Cardiac fibroblast (primary cell): ENCODE measurements around the gene RPL22.

Experiments used
- DNase-seq, 2 donors: peaks; one replicate each; pipeline versions ENCODE4 v3.0.0 to v3.0.0-alpha.2; 2010; ENCODE audit warnings: low read depth in 2 of 2
- H3K4me3 ChIP-seq, 2 donors: replicated peaks in 1 of 2; 1 replicate in 1 of 2; 2 replicates in 1 of 2; pipeline ENCODE4 v1.5.1; 2011; ENCODE audit warnings: low read depth in 2 of 2, low read length in 2 of 2, mild to moderate bottlenecking in 2 of 2, moderate library complexity in 1 of 2
- TF ChIP-seq, protein P1 (sequence below): IDR thresholded peaks from one replicate; pipeline ENCODE4 v1.5.1; 2011; ENCODE audit warnings: low read depth, mild to moderate bottlenecking, low read length, inconsistent platforms

Gene RPL22

DNA sequence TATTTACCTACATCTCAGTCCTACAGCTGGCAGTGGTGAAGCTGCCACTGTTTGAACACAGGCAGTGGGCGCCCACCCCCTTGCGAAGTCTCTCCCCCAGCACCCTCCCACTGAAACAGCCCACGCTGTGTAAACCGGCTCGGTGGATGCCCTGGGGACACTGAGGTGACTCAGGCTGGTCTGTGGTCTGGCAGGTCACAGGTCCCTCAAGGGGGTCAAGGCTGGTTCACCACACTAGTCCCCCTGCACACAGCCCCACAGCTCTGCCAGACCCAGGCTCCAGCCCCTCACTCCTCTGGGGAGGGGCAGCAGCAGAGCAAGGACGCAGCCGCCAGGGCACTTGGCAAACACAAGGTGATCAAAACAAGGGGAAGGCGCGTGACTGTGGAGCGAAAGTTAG, 26.8 kb downstream of the RPL22 start:
- H3K4me3 ChIP-seq: no peak overlapping the region
- DNase-seq: no peak
- TF ChIP-seq, protein P1, sequence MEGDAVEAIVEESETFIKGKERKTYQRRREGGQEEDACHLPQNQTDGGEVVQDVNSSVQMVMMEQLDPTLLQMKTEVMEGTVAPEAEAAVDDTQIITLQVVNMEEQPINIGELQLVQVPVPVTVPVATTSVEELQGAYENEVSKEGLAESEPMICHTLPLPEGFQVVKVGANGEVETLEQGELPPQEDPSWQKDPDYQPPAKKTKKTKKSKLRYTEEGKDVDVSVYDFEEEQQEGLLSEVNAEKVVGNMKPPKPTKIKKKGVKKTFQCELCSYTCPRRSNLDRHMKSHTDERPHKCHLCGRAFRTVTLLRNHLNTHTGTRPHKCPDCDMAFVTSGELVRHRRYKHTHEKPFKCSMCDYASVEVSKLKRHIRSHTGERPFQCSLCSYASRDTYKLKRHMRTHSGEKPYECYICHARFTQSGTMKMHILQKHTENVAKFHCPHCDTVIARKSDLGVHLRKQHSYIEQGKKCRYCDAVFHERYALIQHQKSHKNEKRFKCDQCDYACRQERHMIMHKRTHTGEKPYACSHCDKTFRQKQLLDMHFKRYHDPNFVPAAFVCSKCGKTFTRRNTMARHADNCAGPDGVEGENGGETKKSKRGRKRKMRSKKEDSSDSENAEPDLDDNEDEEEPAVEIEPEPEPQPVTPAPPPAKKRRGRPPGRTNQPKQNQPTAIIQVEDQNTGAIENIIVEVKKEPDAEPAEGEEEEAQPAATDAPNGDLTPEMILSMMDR: no peak

DNA sequence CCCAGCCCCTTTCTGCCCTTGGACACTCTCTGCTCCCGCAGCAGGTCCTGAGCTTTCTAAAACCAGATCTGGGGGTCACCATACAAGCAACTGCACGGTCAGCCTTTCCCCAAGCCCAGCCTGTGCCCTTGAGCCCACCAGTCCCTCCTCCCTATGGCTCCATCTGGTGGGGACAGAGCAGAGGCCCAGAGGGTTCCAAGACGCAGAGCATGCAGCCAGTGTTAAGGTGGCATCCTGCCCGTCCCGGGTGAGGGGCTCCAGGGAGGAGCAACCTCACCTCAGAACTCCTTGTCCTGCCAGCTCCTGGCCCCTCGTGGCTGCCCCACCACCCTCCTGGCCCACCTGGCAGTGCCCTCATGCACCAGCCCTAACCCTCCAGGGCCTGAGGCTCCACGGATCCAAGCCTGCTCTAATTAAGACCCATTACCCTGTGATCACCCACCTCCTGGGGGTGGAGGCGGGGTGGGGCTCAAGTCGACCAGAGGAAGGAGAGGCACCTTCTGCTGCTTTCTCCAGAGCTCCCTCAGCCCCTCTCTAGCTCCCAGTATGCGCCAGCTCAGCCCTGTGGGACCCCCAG, 27.8 kb downstream of the RPL22 start:
- H3K4me3 ChIP-seq: no peak overlapping the region
- TF ChIP-seq, protein P1: peak; percentile 39
- peak in 1 of 2 donors; percentile 28 for DNase-seq

DNA sequence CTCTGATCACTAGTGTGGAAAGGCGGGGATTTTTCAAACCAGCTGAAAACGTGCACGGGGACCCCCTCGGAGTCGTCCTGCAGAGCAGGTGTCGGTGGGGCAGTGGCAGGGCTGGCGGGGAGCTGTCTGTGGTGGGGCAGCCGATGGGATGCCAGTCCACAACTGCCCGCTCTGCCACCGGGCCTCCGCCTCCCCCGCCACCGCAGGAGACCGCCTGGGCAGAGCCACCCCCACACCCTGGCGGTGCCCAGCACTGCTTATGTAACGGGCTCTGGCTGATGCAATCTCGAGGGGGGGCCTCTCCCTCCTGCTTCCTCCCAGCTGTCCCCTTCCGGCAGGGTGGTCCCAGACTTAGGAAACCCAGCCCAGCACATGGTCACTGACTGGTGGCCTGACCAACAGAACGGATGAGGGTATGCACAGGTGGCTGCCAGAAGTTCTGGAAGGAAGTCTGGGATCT, 28.6 kb downstream of the RPL22 start:
- TF ChIP-seq, protein P1: no peak
- no peak overlapping the region for H3K4me3 ChIP-seq
- no peak for DNase-seq

DNA sequence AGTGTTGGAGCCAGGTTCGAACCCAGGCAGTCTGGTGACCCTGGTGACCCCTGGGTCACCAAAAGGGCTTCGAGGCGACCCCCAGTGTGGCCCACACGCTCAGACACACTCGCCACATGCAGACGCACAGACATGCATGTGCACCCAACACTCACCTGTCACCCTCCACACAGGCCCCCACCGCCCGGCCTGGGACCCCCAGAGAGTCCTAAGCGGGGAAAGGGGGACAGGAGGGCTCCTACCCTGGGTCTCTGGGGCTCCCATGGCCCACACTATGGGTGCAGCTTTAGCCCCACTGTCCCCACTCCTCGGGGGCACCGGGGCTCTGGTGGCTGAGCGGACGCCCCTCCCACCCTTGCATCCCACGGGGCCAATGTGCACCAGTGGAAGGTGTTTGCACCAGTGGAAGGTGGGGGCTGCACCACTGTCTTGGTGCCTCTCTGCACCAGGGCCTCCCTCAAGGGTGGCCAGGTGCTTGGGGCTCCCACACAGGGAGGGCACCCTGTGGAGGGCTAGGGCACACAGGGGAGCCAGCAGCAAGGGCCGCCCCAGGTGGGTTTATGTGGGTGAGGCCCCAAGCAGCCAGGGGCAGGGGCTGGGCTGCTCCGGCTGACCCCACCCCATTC, 29.2 kb downstream of the RPL22 start:
- no peak for DNase-seq
- H3K4me3 ChIP-seq: no peak overlapping the region
- TF ChIP-seq, protein P1: no peak

DNA sequence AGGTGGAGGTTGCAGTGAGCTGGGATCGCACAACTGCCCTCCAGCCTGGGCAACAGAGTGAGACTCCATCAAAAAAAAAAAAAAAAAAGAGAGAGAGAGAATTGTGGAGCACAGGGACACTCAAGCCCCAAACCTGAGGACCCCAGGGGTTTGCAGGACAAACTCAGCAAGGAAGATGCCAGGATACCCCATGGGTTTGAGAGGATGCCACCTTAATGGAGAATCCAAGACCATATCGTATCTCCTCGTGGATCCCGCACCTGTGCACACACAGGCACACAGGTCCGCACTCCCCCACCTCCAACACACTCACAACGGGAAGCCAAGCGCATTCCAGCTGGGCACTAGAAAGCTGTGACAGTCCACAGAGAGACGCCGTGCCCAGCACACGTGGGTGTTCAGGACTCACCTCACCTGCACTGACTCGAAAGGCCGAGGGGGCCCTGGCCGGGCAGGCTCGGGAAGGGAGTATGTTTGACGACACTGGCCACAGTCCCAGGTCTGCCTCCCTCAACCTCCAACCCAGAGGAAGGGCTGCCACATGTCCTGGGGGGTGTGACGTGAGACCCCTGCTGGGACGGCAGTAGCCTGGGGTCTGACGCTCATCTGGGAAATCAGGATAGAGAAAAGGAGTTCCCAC, 30.3 kb downstream of the RPL22 start:
- TF ChIP-seq, protein P1: no peak
- no peak overlapping the region for H3K4me3 ChIP-seq

DNA sequence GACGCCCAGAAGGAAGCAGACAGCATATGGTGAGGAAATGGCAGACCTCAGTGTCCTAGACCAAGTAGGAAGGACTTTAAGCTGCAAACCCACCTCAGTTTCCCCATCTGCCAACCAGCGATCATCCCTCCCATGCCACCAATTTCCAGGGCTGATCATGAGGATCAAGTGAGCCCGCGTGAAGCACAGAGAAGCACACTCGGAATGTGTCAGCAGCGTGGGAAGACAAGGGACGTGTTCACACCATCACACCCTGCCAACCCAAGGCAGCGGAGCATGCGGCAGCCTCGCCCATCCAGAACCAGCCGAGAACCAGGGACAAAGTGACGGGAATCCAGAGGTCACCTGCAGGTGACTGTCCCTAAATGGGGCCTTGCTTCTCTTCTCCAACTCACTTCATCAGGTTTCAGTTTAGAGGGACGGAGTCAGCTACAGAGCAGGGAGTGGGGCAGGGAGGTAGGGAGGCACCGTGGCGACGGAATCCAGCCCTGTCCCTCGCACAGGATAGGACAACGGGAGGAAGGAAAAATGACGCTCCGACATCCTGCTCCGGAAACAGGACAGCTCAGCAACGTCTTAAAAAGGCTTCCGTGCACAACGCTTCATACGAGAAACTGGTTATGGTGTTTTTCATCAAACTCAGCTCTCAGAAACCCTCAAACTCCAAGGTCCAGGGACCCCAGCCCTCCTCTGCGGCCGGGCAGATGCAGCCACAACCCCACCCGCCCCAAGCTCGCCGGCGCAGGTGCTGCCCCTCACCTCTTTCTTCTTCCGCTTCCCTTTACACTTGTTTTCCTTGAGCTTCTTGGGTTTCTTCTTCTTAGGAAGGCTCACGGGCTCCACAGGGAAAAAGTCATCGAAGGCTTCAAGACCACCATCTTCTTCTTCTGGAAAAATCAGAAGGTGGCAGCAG, 31.7 kb downstream of the RPL22 start:
- no peak overlapping the region for H3K4me3 ChIP-seq
- DNase-seq: no peak
- TF ChIP-seq, protein P1: no peak

More for the DNA sequence above, 30.3 kb downstream of the RPL22 start:
- no peak for DNase-seq
